Fibroblast of pulmonary artery (primary cell): ENCODE measurements around the gene COL4A2.

Experiments
- DNase-seq: peaks from one replicate; pipeline ENCODE4 v3.0.0-alpha.2; 2010; ENCODE audit warnings: low read depth
- H3K4me3 ChIP-seq: replicated peaks from 2 replicates; pipeline ENCODE4 v1.5.1; 2011; ENCODE audit warnings: low read depth, mild to moderate bottlenecking, control low read depth, low read length, moderate library complexity
- CTCF ChIP-seq: IDR thresholded peaks from 2 replicates; pipeline ENCODE4 v1.5.1; 2011; ENCODE audit warnings: mild to moderate bottlenecking, control low read depth, low read length, inconsistent platforms; ENCODE audit errors: missing control alignments

The COL4A2 gene

GRCh38 chr13:110518226-110518525 lies 211.1 kb downstream of the COL4A2 start:
- TF ChIP-seq CTCF: no peak
- no peak for DNase-seq
- no peak overlapping the region for H3K4me3 ChIP-seq

- DNase-seq: no peak
- H3K4me3 ChIP-seq: no peak overlapping the region
- TF ChIP-seq CTCF: no peak
Measured at GRCh38 chr13:110518571-110518970, 211.5 kb downstream of the COL4A2 start.

- H3K4me3 ChIP-seq: no peak overlapping the region
- no peak for DNase-seq
- no peak for TF ChIP-seq CTCF
Measured at GRCh38 chr13:110519046-110519445, 212.0 kb downstream of the COL4A2 start.

- no peak overlapping the region for H3K4me3 ChIP-seq
- no peak for TF ChIP-seq CTCF
- no peak for DNase-seq
Measured at GRCh38 chr13:110519506-110519905, 212.4 kb downstream of the COL4A2 start.

GRCh38 chr13:110520431-110521295 lies 213.6 kb downstream of the COL4A2 start:
- TF ChIP-seq CTCF: no peak
- peak; percentile 85 for DNase-seq
- H3K4me3 ChIP-seq: no peak overlapping the region

- no peak overlapping the region for H3K4me3 ChIP-seq
- no peak for DNase-seq
- TF ChIP-seq CTCF: no peak
Measured at GRCh38 chr13:110521296-110521680, 214.2 kb downstream of the COL4A2 start.

GRCh38 chr13:110521946-110522345 lies 214.9 kb downstream of the COL4A2 start:
- no peak for DNase-seq
- H3K4me3 ChIP-seq: no peak overlapping the region
- TF ChIP-seq CTCF: no peak
